Hepatocyte (in vitro differentiated cells): ENCODE measurements around the gene UBA1.

Experiments used
- EZH2 ChIP-seq: fragments of 200-600 bp; sonication (generic); IDR thresholded peaks from 2 replicates; pipeline ENCODE4 v1.6.1; 2016; ENCODE audit warnings: antibody characterized with exemption, mild to moderate bottlenecking, borderline replicate concordance
- EZH2phosphoT487 ChIP-seq: fragments of 200-600 bp; sonication (generic); IDR thresholded peaks from one replicate; pipeline ENCODE4 v1.6.1; 2018; ENCODE audit warnings: antibody characterized with exemption, mild to moderate bottlenecking, low read depth, moderate library complexity; ENCODE audit not compliant: unreplicated experiment, severe bottlenecking
- TF ChIP-seq, protein P1 (sequence below): fragments of 200-600 bp; sonication (generic); IDR thresholded peaks from 2 replicates; pipeline ENCODE4 v1.5.1; 2016; ENCODE audit warnings: antibody characterized with exemption, mild to moderate bottlenecking; ENCODE audit not compliant: poor library complexity

DNA sequence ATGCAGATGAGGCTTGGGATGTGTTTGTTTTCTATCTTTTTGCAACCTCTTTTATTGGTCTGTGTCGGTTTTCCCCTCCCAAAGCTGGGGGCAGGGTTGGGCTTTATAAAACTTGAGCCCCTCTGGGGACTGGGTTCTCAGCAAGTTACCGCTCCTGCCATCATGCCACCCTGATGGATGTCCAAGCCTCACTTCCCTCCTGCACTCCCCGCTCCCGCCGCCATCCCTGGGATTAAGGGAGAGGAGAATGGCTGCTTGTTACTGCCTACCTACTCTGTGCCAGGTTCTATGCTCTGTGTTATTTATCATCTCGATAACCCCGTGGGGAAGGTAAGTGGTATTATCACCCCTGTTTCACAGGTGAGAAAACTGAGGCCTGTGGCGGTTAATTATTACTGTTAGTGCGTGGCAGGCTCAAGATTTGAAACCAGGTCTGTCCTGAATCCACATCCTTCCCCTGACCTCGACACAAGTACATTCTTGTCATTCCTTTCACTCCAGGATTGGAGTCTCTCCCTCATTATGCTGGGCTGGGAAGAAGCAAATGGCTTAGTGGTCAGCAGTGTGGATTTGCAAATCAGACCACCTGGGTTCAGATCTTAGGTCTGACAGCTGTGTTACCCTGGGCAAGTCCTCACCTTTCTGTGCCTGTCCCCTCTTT is 4.5 kb downstream of the UBA1 start:
- TF ChIP-seq, protein P1, sequence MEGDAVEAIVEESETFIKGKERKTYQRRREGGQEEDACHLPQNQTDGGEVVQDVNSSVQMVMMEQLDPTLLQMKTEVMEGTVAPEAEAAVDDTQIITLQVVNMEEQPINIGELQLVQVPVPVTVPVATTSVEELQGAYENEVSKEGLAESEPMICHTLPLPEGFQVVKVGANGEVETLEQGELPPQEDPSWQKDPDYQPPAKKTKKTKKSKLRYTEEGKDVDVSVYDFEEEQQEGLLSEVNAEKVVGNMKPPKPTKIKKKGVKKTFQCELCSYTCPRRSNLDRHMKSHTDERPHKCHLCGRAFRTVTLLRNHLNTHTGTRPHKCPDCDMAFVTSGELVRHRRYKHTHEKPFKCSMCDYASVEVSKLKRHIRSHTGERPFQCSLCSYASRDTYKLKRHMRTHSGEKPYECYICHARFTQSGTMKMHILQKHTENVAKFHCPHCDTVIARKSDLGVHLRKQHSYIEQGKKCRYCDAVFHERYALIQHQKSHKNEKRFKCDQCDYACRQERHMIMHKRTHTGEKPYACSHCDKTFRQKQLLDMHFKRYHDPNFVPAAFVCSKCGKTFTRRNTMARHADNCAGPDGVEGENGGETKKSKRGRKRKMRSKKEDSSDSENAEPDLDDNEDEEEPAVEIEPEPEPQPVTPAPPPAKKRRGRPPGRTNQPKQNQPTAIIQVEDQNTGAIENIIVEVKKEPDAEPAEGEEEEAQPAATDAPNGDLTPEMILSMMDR, result no peak
- TF ChIP-seq EZH2, result no peak
- TF ChIP-seq EZH2phosphoT487, result no peak
